ENCODE data around the gene NUAK1. TPM values are rescaled to one million over a fixed set of nuclear protein-coding genes. Genes with fewer than 3 reads are reported as not detected.
"Not testable (repeated sequence)": the region's sequence is repeated elsewhere in the genome, so short reads cannot be mapped to it uniquely, and the experiment has no call there.

NUAK1 gene
- total RNA-seq, 4 donors from 2014 or later, result 9.4 to 56.8 (median 26.8) TPM

- TF ChIP-seq CTCF (IDR thresholded peaks at IDR 0.05), result no peak
- no peak for TF ChIP-seq POLR2A (IDR thresholded peaks at IDR 0.05)
- H3K27me3 ChIP-seq, result no peaks in the 10 kb centered on the region
- no peaks in the 10 kb centered on the region for H3K4me1 ChIP-seq
- no peak for DNase-seq
- intact Hi-C loops (cut with DNase I; ENCODE audit: low total_unique reads), result no loop called here
- H3K9me3 ChIP-seq, result no peaks in the 10 kb centered on the region
- H3K36me3 ChIP-seq, result no peaks in the 10 kb centered on the region
- H3K4me3 ChIP-seq, result no peak overlapping the region
- H3K27ac ChIP-seq, result no peak overlapping the region
Measured at GRCh38 chr12:106142591-106143261, 4.0 kb upstream of the NUAK1 start.

DNA sequence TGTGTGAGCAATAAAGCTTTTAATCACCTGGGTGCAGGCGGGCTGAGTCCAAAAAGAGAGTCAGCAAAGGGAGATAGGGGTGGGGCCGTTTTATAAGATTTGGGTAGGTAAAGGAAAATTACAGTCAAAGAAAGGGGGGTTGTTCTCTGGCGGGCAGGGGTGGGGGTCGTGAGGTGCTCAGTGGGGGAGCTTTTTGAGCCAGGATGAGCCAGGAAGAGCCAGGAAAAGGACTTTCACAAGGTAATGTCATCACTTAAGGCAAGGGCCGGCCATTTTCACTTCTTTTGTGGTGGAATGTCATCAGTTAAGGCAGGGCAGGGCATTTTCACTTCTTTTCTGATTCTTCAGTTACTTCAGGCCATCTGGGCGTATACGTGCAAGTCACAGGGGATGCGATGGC is 3.2 kb upstream of the NUAK1 start:
- H3K4me1 ChIP-seq; H3K36me3 ChIP-seq; H3K27me3 ChIP-seq; H3K9me3 ChIP-seq; H3K4me3 ChIP-seq; intact Hi-C loops (cut with DNase I; ENCODE audit: low total_unique reads); DNase-seq: not testable (repeated sequence)
- H3K27ac ChIP-seq, result peak overlapping the region; percentile 0 to 28

GRCh38 chr12:106141452-106141851 is 2.7 kb upstream of the NUAK1 start:
- intact Hi-C loops (cut with DNase I; ENCODE audit: low total_unique reads), result no loop called here
- Histone ChIP-seq H3K27me3 (no peaks in the 10 kb centered on the region), H3K4me3 (no peak overlapping the region), H3K9me3 (no peaks in the 10 kb centered on the region), H3K27ac (peak overlapping the region; percentile 0 to 28), H3K4me1 (no peaks in the 10 kb centered on the region), H3K36me3 (no peaks in the 10 kb centered on the region)
- DNase-seq, result no peak
- TF ChIP-seq CTCF (IDR thresholded peaks at IDR 0.05) (no peak), POLR2A (IDR thresholded peaks at IDR 0.05) (no peak)

GRCh38 chr12:106141003-106141402 is 2.2 kb upstream of the NUAK1 start:
- Histone ChIP-seq H3K36me3 (no peaks in the 10 kb centered on the region), H3K27me3 (no peaks in the 10 kb centered on the region), H3K4me1 (no peaks in the 10 kb centered on the region), H3K27ac (peak overlapping the region; percentile 95 to 96), H3K4me3 (peak overlapping the region in 1 of 2 donors; percentile 91), H3K9me3 (no peaks in the 10 kb centered on the region)
- no peak for TF ChIP-seq CTCF (IDR thresholded peaks at IDR 0.05)
- DNase-seq, result no peak
- intact Hi-C loops (cut with DNase I; ENCODE audit: low total_unique reads), result no loop called here

DNA sequence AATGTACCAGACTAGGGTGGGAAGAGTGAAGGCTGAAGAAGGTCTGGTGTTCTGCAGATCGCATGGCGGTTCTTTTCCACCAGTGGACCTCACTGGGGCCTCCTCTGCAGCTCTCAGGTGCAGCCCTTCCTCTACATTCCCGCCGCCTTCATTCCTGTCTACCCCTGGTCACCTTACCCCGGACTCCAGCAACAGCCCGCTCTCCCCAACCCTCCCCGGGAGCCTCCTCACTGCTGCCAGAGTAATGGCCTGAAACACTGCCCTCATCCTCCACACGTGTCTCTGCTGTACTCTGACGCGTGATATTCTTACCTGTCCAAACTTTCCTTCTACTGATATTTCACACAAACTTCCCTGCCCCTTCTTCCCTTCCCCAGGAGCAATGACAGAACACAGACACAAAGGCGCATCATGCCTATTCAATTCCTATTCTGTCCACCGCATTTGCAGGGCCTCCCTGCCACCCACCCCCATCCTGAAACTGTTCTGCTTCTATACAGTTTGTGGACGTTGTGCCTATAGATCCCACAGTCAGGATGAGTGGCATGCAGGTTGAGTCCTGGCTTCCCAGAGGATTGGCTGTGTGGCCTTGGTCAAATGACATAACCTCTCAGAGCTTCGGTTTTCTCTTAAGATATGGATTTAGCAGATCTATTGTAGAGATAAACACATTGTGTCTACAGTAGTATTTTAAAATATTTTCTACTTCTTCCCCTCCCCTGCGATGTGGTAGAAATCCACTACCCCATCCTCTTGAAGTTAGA is 1.7 kb upstream of the NUAK1 start:
- Histone ChIP-seq H3K9me3 (no peaks in the 10 kb centered on the region), H3K27me3 (no peaks in the 10 kb centered on the region), H3K4me3 (peak overlapping the region; percentile 86 to 91), H3K36me3 (no peaks in the 10 kb centered on the region), H3K4me1 (no peaks in the 10 kb centered on the region), H3K27ac (peak overlapping the region; percentile 95 to 96)
- peak in 1 of 2 donors; percentile 44 for DNase-seq
- intact Hi-C loops (cut with DNase I; ENCODE audit: low total_unique reads), result no loop called here
- TF ChIP-seq POLR2A (IDR thresholded peaks at IDR 0.05) (no peak), CTCF (IDR thresholded peaks at IDR 0.05) (no peak)
